Natural killer cell treated with Interleukin-12 subunit alpha and Interleukin-12 subunit beta and Interleukin-15 and Interleukin-18, amount 100 ng/mL, for 72 hours (primary cell): ENCODE data around the gene CLK1. TPM values are rescaled to one million over a fixed set of nuclear protein-coding genes. Genes with fewer than 3 reads are reported as not detected.
"Not testable (repeated sequence)": the region's sequence is repeated elsewhere in the genome, so short reads cannot be mapped to it uniquely, and the experiment has no call there.

Experiments
- ATAC-seq, 2 donors: fragments of 150-1000 bp; cut with Tn5 transposase in 1 of 2; sonication (Bioruptor Pico), chemical (Tn5 transposase) in 1 of 2; 2 replicates each; pipeline ENCODE4 v1.10.0; 2021
- DNase-seq: peaks from one replicate; pipeline ENCODE4 v3.0.0; 2022; ENCODE audit warnings: low spot score
- H3K27ac Mint-ChIP-seq, 2 donors: 1 replicate in 1 of 2; 2 replicates in 1 of 2; pipeline ENCODE4 v1.8.0; 2022; ENCODE audit warnings: mixed read lengths in 2 of 2, mild to moderate bottlenecking in 1 of 2, moderate library complexity in 1 of 2
- H3K27me3 Mint-ChIP-seq, 2 donors: 1 replicate in 1 of 2; 2 replicates in 1 of 2; pipeline ENCODE4 v1.8.0; 2022; ENCODE audit warnings: mixed read lengths in 2 of 2
- H3K36me3 Mint-ChIP-seq: one replicate; pipeline ENCODE4 v1.8.0; 2022; ENCODE audit warnings: mixed read lengths
- H3K4me1 Mint-ChIP-seq, 2 donors: 1 replicate in 1 of 2; 2 replicates in 1 of 2; pipeline ENCODE4 v1.8.0; 2022; ENCODE audit warnings: low read depth in 2 of 2, mixed read lengths in 2 of 2, mild to moderate bottlenecking in 1 of 2
- H3K4me3 Mint-ChIP-seq: one replicate; pipeline ENCODE4 v1.8.0; 2022; ENCODE audit warnings: mixed read lengths
- H3K9me3 Mint-ChIP-seq: 2 replicates; pipeline ENCODE4 v1.8.0; 2022; ENCODE audit warnings: mixed read lengths
- total RNA-seq, 2 donors: library from RNA; stranded (reverse); gene quantifications; one replicate each; pipeline ENCODE4 v1.2.3, GENCODE V29; 2022

Gene CLK1
- total RNA-seq = 100 to 1,000 TPM; 108 to 168 TPM

DNA sequence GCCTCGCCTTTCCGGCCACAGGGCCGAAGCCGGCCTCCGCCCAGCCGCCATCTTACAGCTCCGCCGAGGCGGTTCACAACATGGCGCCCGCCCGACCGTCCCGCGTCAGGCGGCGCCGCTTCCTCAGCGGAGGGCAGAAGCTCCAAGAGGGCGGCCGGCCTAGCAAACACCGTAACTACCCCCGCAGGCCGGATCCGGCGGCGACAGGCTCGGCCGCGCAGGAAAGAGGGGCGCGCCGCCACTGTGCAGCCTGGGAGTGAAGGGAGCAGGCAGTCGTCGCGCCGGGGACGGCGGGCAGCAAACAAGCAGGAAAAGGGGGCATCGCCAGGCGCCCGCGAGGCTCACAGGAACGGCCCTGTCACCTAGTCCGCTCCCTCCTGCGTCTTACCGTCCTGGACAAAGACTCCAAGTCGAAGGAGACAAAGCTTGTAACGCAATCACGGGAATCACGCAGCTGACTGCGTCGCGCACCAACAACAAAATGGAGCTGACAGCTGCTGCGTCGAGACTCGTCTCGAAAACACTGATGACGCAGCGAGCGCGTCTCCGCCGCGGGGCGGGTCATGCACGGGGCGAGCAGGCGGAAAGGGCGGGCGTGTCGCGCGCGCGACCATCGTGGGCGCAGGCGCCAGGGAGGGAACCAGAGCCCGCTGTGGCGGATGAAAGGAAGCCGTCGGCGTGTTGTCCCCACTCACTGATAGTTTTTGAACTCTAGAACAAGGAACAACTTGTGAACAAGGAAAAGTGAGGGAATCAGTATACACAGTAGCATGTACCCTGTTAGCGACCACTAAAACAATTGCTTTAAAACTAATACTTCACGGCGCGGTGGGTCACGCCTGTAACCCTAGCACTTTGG lies at the start of gene CLK1:
CLK1 (minus strand) TSS at position 483 of the 859 bp plus-strand sequence. CDS start 2,796 bp downstream, outside the sequence.
- Mint-ChIP-seq H3K27ac (peak within 1 kb of the TSS; percentile 94 to 96), H3K4me1 (peaks cover 33 to 38% of the 10 kb centered on the region in 2 donors), H3K9me3 (no peaks in the 10 kb centered on the region), H3K4me3 (peak within 1 kb of the TSS; percentile 99), H3K27me3 (no peaks in the 10 kb centered on the region), H3K36me3 (peaks cover 38% of the 10 kb centered on the region)
- ATAC-seq = peak; percentile 94 to 95
- DNase-seq = peak; percentile 94

DNA sequence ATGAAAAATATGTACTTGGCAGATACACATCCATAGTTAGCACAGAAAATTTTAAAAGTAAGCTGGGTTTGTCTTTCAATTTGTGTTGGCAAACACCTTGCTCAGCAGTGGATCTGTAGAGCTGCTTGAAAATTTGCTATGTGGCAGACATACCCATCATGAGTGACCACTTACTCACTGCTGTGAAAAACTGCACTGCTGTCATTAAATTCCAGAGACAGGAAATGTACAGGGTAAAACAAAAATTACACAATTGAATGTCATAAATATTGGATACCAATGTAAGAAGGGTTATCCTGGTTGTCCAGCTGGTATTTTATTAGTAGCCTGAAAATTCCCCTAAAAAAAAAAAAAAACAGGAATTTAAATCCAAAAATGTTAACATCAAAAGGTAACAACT lies 49.2 kb upstream of the CLK1 start:
- Mint-ChIP-seq H3K27me3 (no peaks in the 10 kb centered on the region), H3K9me3 (no peaks in the 10 kb centered on the region), H3K4me3 (no peak overlapping the region), H3K36me3 (peaks cover 27% of the 10 kb centered on the region), H3K4me1 (peaks cover 0 to 2% of the 10 kb centered on the region in 2 donors), H3K27ac (peak overlapping the region; percentile 40 to 67)
- ATAC-seq (no peak), DNase-seq (no peak)

DNA sequence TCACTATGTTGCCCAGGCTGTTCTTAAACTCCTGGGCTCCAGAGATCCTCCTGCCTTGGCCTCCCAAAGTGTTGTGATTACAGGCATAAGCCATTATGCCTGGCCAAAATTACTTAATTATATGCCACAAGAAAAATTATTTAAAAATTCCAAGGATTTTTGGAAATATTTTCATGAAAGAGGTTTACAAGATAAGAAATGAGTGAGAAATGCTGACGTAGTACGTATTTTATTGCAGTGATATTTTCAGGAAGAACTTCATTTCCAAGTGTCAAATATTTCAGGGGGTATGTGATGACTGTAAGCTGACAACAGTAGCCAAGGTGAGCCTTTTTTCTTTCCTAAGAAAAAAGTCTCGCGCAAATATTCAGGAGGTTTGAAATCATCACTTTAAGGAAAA lies 45.5 kb upstream of the CLK1 start:
- Mint-ChIP-seq H3K4me1 (peaks cover 0 to 5% of the 10 kb centered on the region in 2 donors), H3K9me3 (no peaks in the 10 kb centered on the region), H3K27ac (no peak overlapping the region), H3K36me3 (peaks cover 23% of the 10 kb centered on the region), H3K4me3 (no peak overlapping the region), H3K27me3 (no peaks in the 10 kb centered on the region)
- no peak for ATAC-seq
- no peak for DNase-seq

DNA sequence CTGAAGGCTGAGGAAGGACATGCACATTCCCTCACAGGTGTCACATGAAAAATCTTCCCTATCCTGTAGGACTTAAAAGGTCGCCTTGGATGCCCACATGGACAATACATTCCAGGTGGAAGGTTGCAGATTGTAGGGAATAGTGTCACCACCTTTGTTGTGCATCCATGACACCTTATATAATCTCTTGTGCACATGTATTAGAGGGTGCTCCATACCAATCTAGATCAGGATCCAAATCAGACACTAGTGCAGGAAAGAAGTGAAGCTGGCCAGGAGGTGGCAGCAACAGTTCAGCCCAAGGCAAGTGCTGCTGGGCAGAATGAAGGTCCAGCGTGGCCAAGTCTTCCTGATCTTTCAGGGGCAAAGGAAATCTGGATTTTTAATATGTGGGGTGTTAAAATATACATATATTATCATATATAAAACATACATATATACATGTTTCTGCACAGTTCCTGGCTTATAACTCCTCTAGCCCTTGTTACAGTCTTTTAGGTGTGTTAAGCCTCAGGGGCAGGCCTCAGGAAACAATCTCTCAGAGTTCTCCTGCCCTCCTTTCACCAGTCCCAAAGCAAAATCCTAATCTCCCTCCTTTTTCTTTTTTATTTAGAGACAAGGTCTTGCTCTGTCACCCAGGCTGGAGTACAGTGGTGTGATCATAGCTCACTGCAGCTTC lies 41.3 kb upstream of the CLK1 start:
- Mint-ChIP-seq H3K9me3 (no peaks in the 10 kb centered on the region), H3K27me3 (no peaks in the 10 kb centered on the region), H3K36me3 (peaks cover 12% of the 10 kb centered on the region), H3K4me3 (no peak overlapping the region), H3K27ac (peak overlapping the region in 1 of 2 donors; percentile 54), H3K4me1 (peaks cover 7 to 8% of the 10 kb centered on the region in 2 donors)
- ATAC-seq (peak; percentile 55 to 61), DNase-seq (no peak)

DNA sequence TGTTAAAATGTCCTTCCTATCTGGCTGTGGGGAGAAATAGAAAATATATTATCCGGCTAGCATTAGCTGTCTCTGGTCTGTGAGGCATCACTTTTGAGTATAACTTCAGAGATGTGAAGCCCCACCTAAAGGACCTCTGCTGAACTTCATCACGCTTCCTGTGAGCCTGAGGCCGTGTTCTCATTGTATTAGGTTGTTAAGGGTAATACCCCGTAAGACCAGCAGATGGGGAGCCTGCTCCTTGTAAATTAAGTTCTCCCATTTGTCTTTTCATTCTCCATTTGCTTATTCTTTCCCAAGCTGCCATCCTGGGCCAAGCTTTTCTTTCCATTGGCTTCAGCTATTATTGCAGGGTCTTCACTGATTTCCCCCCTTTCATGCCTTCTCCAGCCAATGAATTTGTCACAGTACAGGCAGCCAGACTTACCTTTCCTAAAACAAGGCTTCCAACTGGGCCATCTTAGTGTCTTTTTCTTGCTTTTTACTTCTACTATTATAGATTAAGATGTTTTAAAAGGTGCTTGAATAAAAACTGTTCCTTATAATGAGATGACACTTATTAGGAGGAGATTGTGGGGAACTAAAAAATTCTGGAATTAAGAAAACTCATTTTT lies 37.1 kb upstream of the CLK1 start:
- no peaks in the 10 kb centered on the region for H3K9me3 Mint-ChIP-seq
- ATAC-seq (peak; percentile 95 to 98), DNase-seq (peak; percentile 78)
- no peak overlapping the region for H3K4me3 Mint-ChIP-seq
- H3K4me1 Mint-ChIP-seq = peaks cover 11 to 15% of the 10 kb centered on the region in 2 donors
- H3K27me3 Mint-ChIP-seq = no peaks in the 10 kb centered on the region
- peak overlapping the region; percentile 77 to 80 for H3K27ac Mint-ChIP-seq
- peaks cover 30% of the 10 kb centered on the region for H3K36me3 Mint-ChIP-seq

DNA sequence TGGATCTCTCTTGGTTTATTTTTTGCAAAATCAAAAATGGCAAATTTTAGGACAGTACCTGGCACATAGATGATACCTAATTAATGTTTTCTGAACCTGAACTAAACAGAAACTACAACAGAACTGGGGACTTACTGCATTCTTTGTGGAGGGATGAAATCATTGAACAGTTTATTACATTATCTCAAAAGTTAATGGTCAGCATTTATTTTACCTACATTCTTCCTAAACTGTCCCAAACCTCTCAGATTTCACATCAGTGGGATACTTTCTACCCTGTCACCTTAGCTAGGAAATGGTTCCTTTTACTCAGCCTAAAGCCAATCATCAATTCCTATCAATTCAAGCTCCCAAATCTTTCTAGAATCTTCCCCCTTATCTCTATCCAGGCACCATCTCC lies 35.0 kb upstream of the CLK1 start:
- DNase-seq (no peak), ATAC-seq (no peak)
- H3K4me1 Mint-ChIP-seq = peaks cover 9 to 15% of the 10 kb centered on the region in 2 donors
- no peak overlapping the region for H3K4me3 Mint-ChIP-seq
- H3K27ac Mint-ChIP-seq = peak overlapping the region in 1 of 2 donors; percentile 16
- H3K9me3 Mint-ChIP-seq = no peaks in the 10 kb centered on the region
- no peaks in the 10 kb centered on the region for H3K27me3 Mint-ChIP-seq
- H3K36me3 Mint-ChIP-seq = peaks cover 39% of the 10 kb centered on the region

DNA sequence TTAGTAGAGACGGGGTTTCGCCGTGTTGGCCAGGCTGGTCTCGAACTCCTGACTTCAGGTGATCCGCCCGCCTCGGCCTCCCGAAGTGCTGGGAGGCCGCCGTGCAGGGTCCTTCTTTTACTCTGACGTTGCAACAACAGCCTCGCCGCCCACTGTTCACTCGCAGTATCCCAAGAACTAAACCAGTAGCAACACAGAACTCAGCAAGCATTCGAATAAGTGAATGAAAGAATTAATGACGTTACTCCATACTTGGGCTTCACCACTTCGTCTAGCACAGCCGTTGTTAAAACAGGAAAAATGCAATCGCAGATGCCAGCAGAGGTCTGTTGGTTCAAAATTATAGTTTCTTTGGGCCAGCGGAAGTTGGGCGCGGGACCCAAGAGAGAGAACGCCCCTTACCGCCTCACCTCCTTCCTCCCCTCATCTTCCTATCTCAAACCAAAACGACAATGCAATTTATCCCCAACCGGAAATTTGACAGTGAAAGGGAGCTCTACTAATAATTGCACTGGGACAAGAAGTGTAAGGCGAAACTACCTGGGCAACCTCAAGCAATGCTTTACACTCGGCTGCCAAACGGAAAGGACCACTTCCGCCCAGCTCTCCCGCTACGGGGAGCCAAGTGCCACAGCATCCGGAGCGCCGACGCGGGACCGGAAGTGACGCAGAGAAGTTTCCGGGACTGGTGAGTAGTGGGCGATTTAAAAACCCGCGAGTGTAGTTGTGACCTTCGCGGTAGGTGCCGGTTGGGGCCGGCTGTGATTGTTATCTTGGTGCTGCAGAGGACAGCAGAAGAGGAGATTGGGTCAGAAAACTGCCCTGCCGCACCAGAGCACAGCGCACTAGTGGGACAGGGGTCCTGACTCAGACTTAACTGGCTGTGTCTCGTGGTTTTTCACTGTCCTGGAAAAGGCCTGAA lies 24.5 kb upstream of the CLK1 start, which contains the start of the genes NIF3L1 and PPIL3:
NIF3L1 (plus strand) TSS at position 668 of the 922 bp plus-strand sequence. CDS start 2,573 bp downstream, outside the sequence.
PPIL3 (minus strand) TSS at position 374 of the 922 bp plus-strand sequence. CDS start 1,462 bp downstream, outside the sequence.
- Mint-ChIP-seq H3K36me3 (no peaks in the 10 kb centered on the region), H3K27ac (peak within 1 kb of the TSS; percentile 99 to 100), H3K4me3 (peak within 1 kb of the TSS; percentile 99), H3K9me3 (no peaks in the 10 kb centered on the region), H3K4me1 (peaks cover 35 to 45% of the 10 kb centered on the region in 2 donors), H3K27me3 (no peaks in the 10 kb centered on the region)
- DNase-seq (peak; percentile 98), ATAC-seq (peak; percentile 95)

DNA sequence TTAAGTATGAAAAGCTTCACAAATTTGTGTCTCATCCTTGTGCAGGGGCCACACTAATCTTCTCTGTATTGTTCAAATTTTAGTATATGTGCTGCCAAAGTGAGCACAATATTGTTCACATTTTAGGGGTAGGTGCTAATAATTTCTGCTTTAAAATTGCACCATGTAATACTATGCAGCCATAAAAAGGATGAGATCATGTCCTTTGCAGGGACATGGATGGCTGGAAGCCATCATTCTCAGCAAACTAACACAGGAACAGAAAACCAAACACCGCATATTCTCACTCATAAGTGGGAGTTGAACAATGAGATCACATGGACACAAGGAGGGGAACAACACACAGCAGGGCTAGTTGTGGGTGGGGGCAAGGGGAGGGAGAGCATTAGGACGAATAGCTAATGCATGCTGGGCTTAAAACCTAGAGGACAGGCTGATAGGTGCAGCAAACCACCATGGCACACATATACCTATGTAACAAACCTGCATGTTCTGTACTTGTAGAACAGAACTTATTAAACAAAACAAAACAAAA lies 17.3 kb upstream of the CLK1 start:
- not testable (repeated sequence) for H3K27ac Mint-ChIP-seq

DNA sequence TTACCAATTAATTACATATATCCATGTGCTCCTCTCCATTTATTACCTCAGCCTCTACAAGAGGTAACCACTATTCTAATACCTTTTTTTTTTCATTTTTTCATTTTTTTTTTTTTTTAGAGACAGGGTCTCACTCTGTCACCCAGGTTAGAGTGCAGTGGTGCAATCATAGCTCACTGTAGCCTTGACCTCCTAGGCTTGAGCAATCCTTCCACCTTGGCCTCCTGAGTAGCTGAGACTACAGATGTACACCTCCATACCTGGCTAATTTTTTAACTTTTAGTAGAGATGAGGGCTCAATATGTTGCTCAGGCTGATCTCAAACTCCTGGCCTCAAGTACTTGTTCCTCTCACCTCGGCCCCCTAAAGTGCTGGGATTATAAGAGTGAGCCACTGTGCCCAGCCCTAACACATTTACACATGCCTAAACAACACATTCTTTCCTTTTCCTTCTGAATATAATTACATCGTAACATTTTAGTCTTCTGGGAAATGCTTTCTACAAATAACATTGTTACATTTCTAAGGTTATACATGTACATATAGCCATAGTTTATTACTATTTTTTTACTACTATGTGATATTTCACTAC lies 13.9 kb upstream of the CLK1 start:
- H3K4me1 Mint-ChIP-seq = peaks cover 0 to 3% of the 10 kb centered on the region in 2 donors
- H3K27me3 Mint-ChIP-seq = no peaks in the 10 kb centered on the region
- H3K9me3 Mint-ChIP-seq = no peaks in the 10 kb centered on the region
- H3K27ac Mint-ChIP-seq = no peak overlapping the region
- no peak for ATAC-seq
- peaks cover 5% of the 10 kb centered on the region for H3K36me3 Mint-ChIP-seq
- DNase-seq = no peak
- no peak overlapping the region for H3K4me3 Mint-ChIP-seq

More for the DNA sequence above, 17.3 kb upstream of the CLK1 start:
- DNase-seq, H3K9me3 Mint-ChIP-seq, H3K27me3 Mint-ChIP-seq, ATAC-seq, H3K4me3 Mint-ChIP-seq, H3K4me1 Mint-ChIP-seq, H3K36me3 Mint-ChIP-seq: not testable (repeated sequence)

DNA sequence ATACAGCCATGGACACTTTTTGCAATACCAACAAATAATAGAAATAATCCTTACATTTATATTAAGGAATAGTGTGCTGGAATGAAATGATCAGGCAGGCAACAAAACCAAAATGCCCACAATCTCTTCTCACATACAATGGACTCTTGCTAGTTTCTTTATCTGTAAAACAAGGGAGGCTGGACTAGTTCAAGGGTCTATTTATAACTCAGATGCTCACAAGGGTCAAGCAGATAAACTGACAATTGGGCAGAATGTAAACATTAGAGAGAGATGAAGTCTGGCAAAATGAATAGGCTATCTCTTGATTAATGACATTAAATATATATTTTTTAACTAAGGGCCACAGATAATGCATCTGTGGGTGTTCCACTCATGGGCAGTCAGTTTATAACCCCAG lies 13.0 kb upstream of the CLK1 start:
- ATAC-seq = no peak
- Mint-ChIP-seq H3K4me1 (peaks cover 0 to 3% of the 10 kb centered on the region in 2 donors), H3K9me3 (no peaks in the 10 kb centered on the region), H3K36me3 (peaks cover 5% of the 10 kb centered on the region), H3K27me3 (no peaks in the 10 kb centered on the region), H3K4me3 (no peak overlapping the region), H3K27ac (no peak overlapping the region)
- no peak for DNase-seq

DNA sequence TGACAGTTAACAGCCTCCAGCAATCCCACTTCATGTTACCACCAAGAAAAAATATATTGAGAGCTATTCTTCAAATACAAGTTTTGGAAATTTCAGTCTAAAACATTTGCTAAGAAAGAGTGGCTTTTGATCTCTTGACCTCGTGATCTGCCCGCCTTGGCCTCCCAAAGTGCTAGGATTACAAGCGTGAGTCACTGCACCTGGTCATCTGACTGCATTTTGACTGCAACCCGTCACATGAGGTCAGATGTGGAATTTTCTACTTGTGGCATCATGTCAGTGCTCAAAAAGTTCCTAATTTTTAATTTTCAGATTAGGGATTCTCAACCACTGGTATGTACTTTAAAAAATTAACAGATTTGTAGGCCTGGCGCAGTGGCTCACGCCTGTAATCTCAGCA lies 9.1 kb upstream of the CLK1 start:
- no peaks in the 10 kb centered on the region for H3K27me3 Mint-ChIP-seq
- H3K27ac Mint-ChIP-seq = no peak overlapping the region
- H3K4me3 Mint-ChIP-seq = no peak overlapping the region
- H3K4me1 Mint-ChIP-seq = peaks cover 0 to 7% of the 10 kb centered on the region in 2 donors
- DNase-seq (no peak), ATAC-seq (no peak)
- no peaks in the 10 kb centered on the region for H3K9me3 Mint-ChIP-seq
- H3K36me3 Mint-ChIP-seq = peaks cover under 1% of the 10 kb centered on the region

DNA sequence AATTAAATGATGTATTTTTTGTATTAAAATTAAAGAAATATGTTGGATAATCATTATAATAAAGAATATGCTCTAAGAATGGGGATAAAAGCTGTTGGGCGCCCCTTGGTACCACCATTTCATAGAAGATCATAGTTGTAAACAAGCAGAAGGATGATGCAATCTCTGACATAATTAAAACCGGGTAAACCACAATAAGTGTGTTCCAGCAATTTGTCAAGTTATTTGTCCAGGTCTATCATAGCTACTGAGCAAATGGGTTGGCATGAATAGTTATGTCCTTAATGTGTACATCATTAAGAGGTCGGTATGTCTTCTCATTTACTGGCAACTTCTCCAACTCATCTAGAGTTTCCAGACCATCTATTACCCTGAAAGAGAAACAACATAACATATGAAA lies 6.7 kb upstream of the CLK1 start:
- no peak for DNase-seq
- no peaks in the 10 kb centered on the region for H3K27me3 Mint-ChIP-seq
- H3K27ac Mint-ChIP-seq = no peak overlapping the region
- H3K4me1 Mint-ChIP-seq = peaks cover 0 to 8% of the 10 kb centered on the region in 2 donors
- no peaks in the 10 kb centered on the region for H3K36me3 Mint-ChIP-seq
- H3K4me3 Mint-ChIP-seq = no peak overlapping the region
- no peak for ATAC-seq
- no peaks in the 10 kb centered on the region for H3K9me3 Mint-ChIP-seq
